Measurements from ENCODE around the gene KRT36. TPM values are rescaled to one million over a fixed set of nuclear protein-coding genes. Genes with fewer than 3 reads are reported as not detected.

KRT36 gene
- total and polyA plus RNA-seq, 2 donors (not counting 3 experiments of a cell fraction or from before 2014, with no cell fraction given) = 0.04 TPM; not detected in 1

DNA sequence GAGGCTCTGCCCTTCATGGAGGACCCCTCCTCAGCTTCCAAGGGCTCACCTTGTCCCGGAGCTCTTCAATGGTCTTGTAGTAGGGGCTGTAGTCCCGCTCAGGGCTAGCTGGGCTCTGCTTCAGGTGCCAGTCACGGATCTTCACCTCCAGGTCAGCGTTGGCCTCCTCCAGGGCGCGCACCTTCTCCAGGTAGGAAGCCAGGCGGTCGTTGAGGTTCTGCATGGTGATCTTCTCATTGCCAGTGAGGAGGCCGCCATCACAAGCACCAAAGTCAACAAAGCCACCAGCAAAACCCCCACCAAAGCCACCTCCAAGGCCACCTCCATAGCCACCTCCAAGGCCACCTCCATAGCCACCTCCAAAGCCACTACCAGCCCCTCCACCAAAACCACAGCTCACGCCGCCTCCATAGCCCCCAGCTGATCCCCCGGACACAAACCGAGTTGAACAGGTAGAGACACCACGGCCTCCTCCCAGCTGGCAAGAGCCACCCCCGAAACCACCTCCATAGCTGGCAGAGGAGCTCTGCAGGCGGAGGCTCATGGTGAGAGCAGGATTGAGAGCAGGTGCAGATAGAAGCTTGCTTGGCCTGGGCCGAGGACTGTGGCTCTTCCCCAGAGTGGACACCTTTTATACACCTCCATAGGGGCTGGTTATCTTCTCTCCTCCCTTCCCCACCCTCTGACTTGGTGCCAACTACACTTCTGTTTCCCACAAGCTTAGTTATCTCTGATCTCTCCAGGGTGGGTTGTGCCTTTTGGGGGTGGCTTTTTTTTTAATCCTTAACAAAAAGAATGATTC is 15.5 kb upstream of the KRT36 start, which contains the start of gene KRT13:
Gene KRT13 (minus strand): TSS at position 606 of the 802 bp plus-strand sequence. CDS start 62 bp downstream, at position 544.
- BruUV-seq (replicated peaks) = no TSS peak
- DNase-seq (ENCODE audit: low read depth, low spot score) (no peak), FAIRE-seq (no peak)
- no peak within 1 kb of the TSS for H3K4me2 ChIP-seq (ENCODE audit: insufficient read depth, low read length)
- H3K36me3 ChIP-seq (ENCODE audit: control insufficient read depth in 2 of 2, extremely low read depth in 1 of 2, insufficient read depth in 2 of 2, low read length in 2 of 2) = no peaks in the 10 kb centered on the region
- TF ChIP-seq FOS (IDR thresholded peaks at IDR 0.05; ENCODE audit: borderline replicate concordance, insufficient read depth, low read length) (no peak), MYC (IDR thresholded peaks at IDR 0.05; ENCODE audit: low read depth, low read length) (no peak), POLR2A (IDR thresholded peaks at IDR 0.05; ENCODE audit: low read depth, low read length) (no peak), JUN (IDR thresholded peaks at IDR 0.05; ENCODE audit: borderline replicate concordance, insufficient read depth, insufficient read length, low read depth) (no peak), GATA2 (IDR thresholded peaks at IDR 0.05; ENCODE audit: insufficient read depth, insufficient read length, low read depth, low read length) (no peak), EZH2 (IDR thresholded peaks at IDR 0.05; ENCODE audit: borderline replicate concordance, low read depth, low read length, severe bottlenecking) (no peak), POLR2AphosphoS5 (IDR thresholded peaks at IDR 0.05; ENCODE audit: insufficient read depth, low read depth, low read length) (no peak)
- TF ChIP-seq, protein P1, sequence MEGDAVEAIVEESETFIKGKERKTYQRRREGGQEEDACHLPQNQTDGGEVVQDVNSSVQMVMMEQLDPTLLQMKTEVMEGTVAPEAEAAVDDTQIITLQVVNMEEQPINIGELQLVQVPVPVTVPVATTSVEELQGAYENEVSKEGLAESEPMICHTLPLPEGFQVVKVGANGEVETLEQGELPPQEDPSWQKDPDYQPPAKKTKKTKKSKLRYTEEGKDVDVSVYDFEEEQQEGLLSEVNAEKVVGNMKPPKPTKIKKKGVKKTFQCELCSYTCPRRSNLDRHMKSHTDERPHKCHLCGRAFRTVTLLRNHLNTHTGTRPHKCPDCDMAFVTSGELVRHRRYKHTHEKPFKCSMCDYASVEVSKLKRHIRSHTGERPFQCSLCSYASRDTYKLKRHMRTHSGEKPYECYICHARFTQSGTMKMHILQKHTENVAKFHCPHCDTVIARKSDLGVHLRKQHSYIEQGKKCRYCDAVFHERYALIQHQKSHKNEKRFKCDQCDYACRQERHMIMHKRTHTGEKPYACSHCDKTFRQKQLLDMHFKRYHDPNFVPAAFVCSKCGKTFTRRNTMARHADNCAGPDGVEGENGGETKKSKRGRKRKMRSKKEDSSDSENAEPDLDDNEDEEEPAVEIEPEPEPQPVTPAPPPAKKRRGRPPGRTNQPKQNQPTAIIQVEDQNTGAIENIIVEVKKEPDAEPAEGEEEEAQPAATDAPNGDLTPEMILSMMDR (IDR thresholded peaks at IDR 0.05; ENCODE audit: extremely low read depth in 1 of 2, insufficient read depth in 1 of 2, low read depth in 1 of 2, low read length in 2 of 2) = no peak
- TF ChIP-seq, protein P2, sequence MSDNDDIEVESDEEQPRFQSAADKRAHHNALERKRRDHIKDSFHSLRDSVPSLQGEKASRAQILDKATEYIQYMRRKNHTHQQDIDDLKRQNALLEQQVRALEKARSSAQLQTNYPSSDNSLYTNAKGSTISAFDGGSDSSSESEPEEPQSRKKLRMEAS (IDR thresholded peaks at IDR 0.05; ENCODE audit: insufficient read depth, insufficient read length) = no peak
- no peaks in the 10 kb centered on the region for H3K79me2 ChIP-seq (ENCODE audit: control insufficient read depth, insufficient read depth, low read length)
- H3K27ac ChIP-seq (ENCODE audit: insufficient read depth, low read depth, low read length) = no peak within 1 kb of the TSS
- dilution Hi-C loops (cut with MboI; ENCODE audit: extremely low pct_ligation_motif_present, low sequenced_read_pairs) (no loop called here), intact Hi-C loops (cut with micrococcal nuclease) (no loop called here)
- H3K4me3 ChIP-seq (replicated peaks in 1 of 3; ENCODE audit: insufficient read depth in 1 of 3, low read depth in 1 of 3, low read length in 3 of 3) = no peak within 1 kb of the TSS
- no peaks in the 10 kb centered on the region for H4K20me1 ChIP-seq (replicated peaks; ENCODE audit: control insufficient read depth, extremely low read depth, insufficient read depth, low read length)
- H3K9me3 ChIP-seq (replicated peaks; ENCODE audit: control insufficient read depth, insufficient read depth, low read length) = no peaks in the 10 kb centered on the region
- H3K9me1 ChIP-seq (replicated peaks; ENCODE audit: control insufficient read depth, extremely low read depth, insufficient read depth, low read length) = no peaks in the 10 kb centered on the region
- H3K27me3 ChIP-seq (ENCODE audit: control insufficient read depth in 2 of 2, insufficient read depth in 2 of 2, low read length in 2 of 2) = no peaks in the 10 kb centered on the region
- POLR2A ChIA-PET = no interaction called here
- no peak within 1 kb of the TSS for H2AFZ ChIP-seq (ENCODE audit: low read depth, low read length)
- CTCF ChIA-PET = interaction anchor here (1.3 to 6.3 kb wide), 3 partner anchors 13 to 43 kb away, joined by 3 to 33 read pairs (median 3); no protein-coding TSS in a partner anchor
- peaks cover 2% of the 10 kb centered on the region for H3K4me1 ChIP-seq (ENCODE audit: control insufficient read depth, extremely low read depth, insufficient read depth, low read length)
- H3K9ac ChIP-seq (replicated peaks; ENCODE audit: extremely low read depth, insufficient read depth, low read length) = no peak within 1 kb of the TSS

Measured in endothelial cell of umbilical vein (primary cell).